ENCODE data around the gene PPP1R14C. TPM values are rescaled to one million over a fixed set of nuclear protein-coding genes. Genes with fewer than 3 reads are reported as not detected.

Gene PPP1R14C
- total RNA-seq, 1 donor from 2014 or later, result 0.98 TPM

DNA sequence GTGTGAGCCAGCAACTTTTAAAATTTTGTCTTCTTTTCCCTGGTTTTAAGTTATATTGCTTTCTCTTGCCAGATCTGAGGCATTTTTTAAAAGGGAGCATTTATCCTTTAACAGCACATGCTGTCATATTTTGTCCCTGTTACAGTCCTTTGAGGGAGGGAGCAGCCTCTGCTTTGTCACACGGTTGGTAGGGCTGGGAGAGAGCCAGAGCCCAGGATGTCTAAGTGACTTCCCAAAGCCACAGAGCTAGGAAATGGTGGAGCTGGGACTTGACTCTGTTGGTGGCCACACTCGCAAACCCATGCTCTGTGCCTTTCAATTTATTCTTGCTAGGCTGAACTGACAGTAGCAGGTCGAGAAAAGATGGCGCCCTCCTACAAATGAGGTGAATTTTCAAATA lies 145.6 kb downstream of the PPP1R14C start:
- Mint-ChIP-seq H3K4me3 (ENCODE audit: low read depth) (no peak overlapping the region), H3K27ac (no peak overlapping the region), H3K9me3 (ENCODE audit: low read depth) (peaks cover 5% of the 10 kb centered on the region), H3K4me1 (ENCODE audit: low read depth) (no peaks in the 10 kb centered on the region), H3K27me3 (peaks cover 13% of the 10 kb centered on the region), H3K36me3 (ENCODE audit: insufficient read depth) (no peaks in the 10 kb centered on the region)
- TF ChIP-seq, protein P1, sequence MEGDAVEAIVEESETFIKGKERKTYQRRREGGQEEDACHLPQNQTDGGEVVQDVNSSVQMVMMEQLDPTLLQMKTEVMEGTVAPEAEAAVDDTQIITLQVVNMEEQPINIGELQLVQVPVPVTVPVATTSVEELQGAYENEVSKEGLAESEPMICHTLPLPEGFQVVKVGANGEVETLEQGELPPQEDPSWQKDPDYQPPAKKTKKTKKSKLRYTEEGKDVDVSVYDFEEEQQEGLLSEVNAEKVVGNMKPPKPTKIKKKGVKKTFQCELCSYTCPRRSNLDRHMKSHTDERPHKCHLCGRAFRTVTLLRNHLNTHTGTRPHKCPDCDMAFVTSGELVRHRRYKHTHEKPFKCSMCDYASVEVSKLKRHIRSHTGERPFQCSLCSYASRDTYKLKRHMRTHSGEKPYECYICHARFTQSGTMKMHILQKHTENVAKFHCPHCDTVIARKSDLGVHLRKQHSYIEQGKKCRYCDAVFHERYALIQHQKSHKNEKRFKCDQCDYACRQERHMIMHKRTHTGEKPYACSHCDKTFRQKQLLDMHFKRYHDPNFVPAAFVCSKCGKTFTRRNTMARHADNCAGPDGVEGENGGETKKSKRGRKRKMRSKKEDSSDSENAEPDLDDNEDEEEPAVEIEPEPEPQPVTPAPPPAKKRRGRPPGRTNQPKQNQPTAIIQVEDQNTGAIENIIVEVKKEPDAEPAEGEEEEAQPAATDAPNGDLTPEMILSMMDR (IDR thresholded peaks at IDR 0.05; ENCODE audit: unreplicated experiment), result no peak
- no peak for DNase-seq (ENCODE audit: low spot score, unreplicated experiment)

- peaks cover 5% of the 10 kb centered on the region for H3K9me3 Mint-ChIP-seq (ENCODE audit: low read depth)
- peaks cover 13% of the 10 kb centered on the region for H3K27me3 Mint-ChIP-seq
- no peak overlapping the region for H3K27ac Mint-ChIP-seq
- no peaks in the 10 kb centered on the region for H3K36me3 Mint-ChIP-seq (ENCODE audit: insufficient read depth)
- H3K4me1 Mint-ChIP-seq (ENCODE audit: low read depth), result no peaks in the 10 kb centered on the region
- DNase-seq (ENCODE audit: low spot score, unreplicated experiment), result no peak
- TF ChIP-seq, protein P1 (IDR thresholded peaks at IDR 0.05; ENCODE audit: unreplicated experiment), result no peak
- H3K4me3 Mint-ChIP-seq (ENCODE audit: low read depth), result no peak overlapping the region
These were observed 146.7 kb downstream of the PPP1R14C start for GRCh38 chr6:150289454-150290071.

DNA sequence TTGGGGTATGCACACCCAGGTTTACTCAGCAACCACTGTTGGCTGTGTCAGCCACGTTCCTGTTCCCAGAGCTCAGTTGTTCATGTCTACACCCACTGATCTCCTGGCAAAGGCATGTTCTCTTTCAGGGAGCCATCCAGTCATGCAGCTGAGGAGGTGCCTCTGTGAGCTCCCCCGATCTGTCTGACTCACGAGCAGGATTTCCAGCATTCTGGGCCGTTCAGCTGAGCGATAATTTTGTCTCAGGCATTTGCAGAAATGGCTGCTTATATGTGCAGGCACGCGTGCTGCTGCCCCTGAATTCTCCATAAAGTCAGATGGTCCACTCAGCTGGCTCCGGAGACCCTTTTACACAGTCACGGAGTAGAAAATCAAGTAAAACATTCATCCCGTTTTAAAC lies 147.6 kb downstream of the PPP1R14C start:
- Mint-ChIP-seq H3K4me3 (ENCODE audit: low read depth) (no peak overlapping the region), H3K27ac (no peak overlapping the region)
- TF ChIP-seq, protein P1 (IDR thresholded peaks at IDR 0.05; ENCODE audit: unreplicated experiment), result no peak

GRCh38 chr6:150291968-150292710 lies 149.3 kb downstream of the PPP1R14C start:
- DNase-seq (ENCODE audit: low spot score, unreplicated experiment), result no peak
- no peaks in the 10 kb centered on the region for H3K4me1 Mint-ChIP-seq (ENCODE audit: low read depth)
- peaks cover under 1% of the 10 kb centered on the region for H3K9me3 Mint-ChIP-seq (ENCODE audit: low read depth)
- TF ChIP-seq, protein P1 (IDR thresholded peaks at IDR 0.05; ENCODE audit: unreplicated experiment), result no peak
- H3K27ac Mint-ChIP-seq, result no peak overlapping the region
- no peaks in the 10 kb centered on the region for H3K36me3 Mint-ChIP-seq (ENCODE audit: insufficient read depth)
- H3K27me3 Mint-ChIP-seq, result peaks cover 10% of the 10 kb centered on the region
- H3K4me3 Mint-ChIP-seq (ENCODE audit: low read depth), result no peak overlapping the region

More for the DNA sequence above, 147.6 kb downstream of the PPP1R14C start:
- Mint-ChIP-seq H3K9me3 (ENCODE audit: low read depth) (peaks cover 5% of the 10 kb centered on the region), H3K4me1 (ENCODE audit: low read depth) (no peaks in the 10 kb centered on the region), H3K36me3 (ENCODE audit: insufficient read depth) (no peaks in the 10 kb centered on the region), H3K27me3 (peaks cover 13% of the 10 kb centered on the region)
- DNase-seq (ENCODE audit: low spot score, unreplicated experiment), result no peak

- no peaks in the 10 kb centered on the region for H3K36me3 Mint-ChIP-seq (ENCODE audit: insufficient read depth)
- DNase-seq (ENCODE audit: low spot score, unreplicated experiment), result no peak
- no peak overlapping the region for H3K4me3 Mint-ChIP-seq (ENCODE audit: low read depth)
- peaks cover 5% of the 10 kb centered on the region for H3K9me3 Mint-ChIP-seq (ENCODE audit: low read depth)
- H3K4me1 Mint-ChIP-seq (ENCODE audit: low read depth), result no peaks in the 10 kb centered on the region
- TF ChIP-seq, protein P1 (IDR thresholded peaks at IDR 0.05; ENCODE audit: unreplicated experiment), result no peak
- no peak overlapping the region for H3K27ac Mint-ChIP-seq
- peaks cover 10% of the 10 kb centered on the region for H3K27me3 Mint-ChIP-seq
These were observed 150.2 kb downstream of the PPP1R14C start for GRCh38 chr6:150293019-150293418.
